Central memory CD8-positive, alpha-beta T cell (primary cell): Measurements from ENCODE around the gene XPO1.
A peak's percentile ranks its signal among the peaks of the same experiment; 100 is the strongest.
"Not testable (repeated sequence)": the region's sequence is repeated elsewhere in the genome, so short reads cannot be mapped to it uniquely, and the experiment has no call there.

Experiments used
- ATAC-seq: fragments of 150-1000 bp; cut with Tn5 transposase; replicated peaks from 2 replicates; pipeline ENCODE4 v1.10.0; 2022; ENCODE audit warnings: mild to moderate bottlenecking, moderate FRiP score, moderate number of reproducible peaks; ENCODE audit not compliant: poor library complexity, severe bottlenecking; ENCODE audit errors: extremely low read depth
- DNase-seq, 2 donors: peaks; one replicate each; pipeline ENCODE4 v3.0.0; 2021; ENCODE audit warnings: low spot score in 2 of 2
- H3K27ac Mint-ChIP-seq: one replicate; pipeline ENCODE4 v1.8.0; 2022; ENCODE audit warnings: low read depth, mild to moderate bottlenecking, moderate library complexity, mixed read lengths
- H3K27me3 Mint-ChIP-seq: one replicate; pipeline ENCODE4 v1.8.0; 2022; ENCODE audit warnings: mixed read lengths
- H3K36me3 Mint-ChIP-seq: one replicate; pipeline ENCODE4 v1.8.0; 2022; ENCODE audit warnings: mild to moderate bottlenecking, moderate library complexity, mixed read lengths; ENCODE audit not compliant: insufficient read depth
- H3K4me1 Mint-ChIP-seq: one replicate; pipeline ENCODE4 v1.8.0; 2022; ENCODE audit warnings: mixed read lengths
- H3K4me3 Mint-ChIP-seq: one replicate; pipeline ENCODE4 v1.8.0; 2022; ENCODE audit warnings: mild to moderate bottlenecking, moderate library complexity, mixed read lengths
- H3K9me3 Mint-ChIP-seq: one replicate; pipeline ENCODE4 v1.8.0; 2022; ENCODE audit warnings: mixed read lengths

XPO1 gene

GRCh38 chr2:61520261-61520660 lies 17.9 kb downstream of the XPO1 start:
- Mint-ChIP-seq H3K4me1 (peaks cover 27% of the 10 kb centered on the region), H3K9me3 (no peaks in the 10 kb centered on the region), H3K27me3 (no peaks in the 10 kb centered on the region), H3K27ac (peak overlapping the region; percentile 49), H3K36me3 (peaks cover 68% of the 10 kb centered on the region), H3K4me3 (no peak overlapping the region)
- no peak for DNase-seq
- no peak for ATAC-seq

DNA sequence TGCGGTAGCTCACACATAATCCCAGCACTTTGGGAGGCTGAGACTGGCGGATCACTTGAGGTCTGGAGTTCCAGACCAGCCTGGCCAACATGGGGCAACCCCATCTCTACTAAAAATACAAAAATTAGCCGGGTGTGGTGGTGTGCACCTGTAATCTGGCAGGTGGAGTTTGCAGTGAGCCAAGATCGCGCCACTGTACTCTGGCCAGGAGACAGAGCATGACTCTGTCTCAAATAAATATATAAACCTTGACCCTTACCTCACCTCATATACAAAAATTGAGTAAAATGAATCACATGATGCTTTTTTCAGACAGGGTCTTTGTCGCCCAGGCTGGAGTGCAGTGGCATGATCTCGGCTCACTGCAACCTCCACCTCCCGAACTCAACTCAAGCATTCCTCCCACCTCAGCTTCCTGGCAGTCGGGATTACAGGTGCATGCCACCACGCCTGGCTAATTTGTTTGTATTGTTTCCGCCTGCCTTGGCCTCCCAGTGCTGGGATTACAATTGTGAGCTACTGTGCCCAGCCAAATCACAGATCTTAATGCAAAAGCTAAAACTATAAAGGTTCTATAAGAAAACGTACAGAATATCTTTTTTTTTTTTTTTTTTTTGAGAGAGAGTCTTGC lies 25.3 kb downstream of the XPO1 start:
- DNase-seq: no peak
- ATAC-seq: no peak
- peaks cover 12% of the 10 kb centered on the region for H3K4me1 Mint-ChIP-seq
- H3K4me3 Mint-ChIP-seq: no peak overlapping the region
- no peaks in the 10 kb centered on the region for H3K9me3 Mint-ChIP-seq
- H3K27ac Mint-ChIP-seq: no peak overlapping the region
- H3K36me3 Mint-ChIP-seq: peaks cover 67% of the 10 kb centered on the region
- no peaks in the 10 kb centered on the region for H3K27me3 Mint-ChIP-seq

DNA sequence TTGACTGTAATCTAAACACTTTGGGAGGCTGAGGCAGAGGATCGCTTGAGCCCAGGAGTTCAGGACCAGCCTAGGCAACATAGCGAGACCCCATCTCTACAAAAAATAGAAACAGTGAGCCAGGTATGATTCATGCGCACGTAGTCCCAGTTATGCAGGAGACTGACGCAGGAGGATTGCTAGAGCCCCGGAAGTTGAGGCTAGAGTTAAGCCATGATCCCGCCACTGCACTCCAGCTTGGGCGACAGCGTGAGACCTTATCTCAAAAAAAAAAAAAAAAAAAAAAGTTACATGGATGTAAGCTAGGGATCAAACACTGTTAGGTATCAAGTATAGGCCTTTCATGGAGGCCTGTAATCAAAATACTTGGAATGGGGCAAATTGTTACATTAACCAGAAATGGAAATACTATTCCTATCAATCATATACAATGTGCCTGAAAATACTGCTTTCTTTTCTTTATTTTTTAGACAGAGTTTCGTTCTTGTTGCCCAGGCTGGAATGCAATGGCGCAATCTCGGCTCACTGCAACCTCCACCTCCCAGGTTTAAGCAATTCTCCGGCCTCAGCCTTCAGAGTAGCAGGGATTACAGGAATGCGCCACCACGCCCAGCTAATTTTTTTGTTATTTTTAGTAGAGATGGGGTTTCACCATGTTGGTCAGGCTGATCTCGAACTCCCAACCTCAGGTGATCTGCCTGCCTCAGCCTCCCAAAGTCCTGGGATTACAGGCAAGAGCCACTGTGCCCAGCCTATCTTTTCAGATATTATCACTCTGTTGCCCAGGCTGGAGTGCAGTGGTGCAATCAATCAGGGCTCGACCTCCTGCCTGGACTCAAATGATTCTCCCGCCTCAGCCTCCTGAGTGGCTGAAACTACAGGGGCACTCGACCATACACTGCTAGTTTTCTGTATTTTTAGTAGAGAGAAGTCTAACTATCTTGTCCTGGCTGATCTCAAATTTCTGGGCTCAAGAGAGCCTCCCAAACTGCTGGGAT lies 27.2 kb downstream of the XPO1 start:
- Mint-ChIP-seq H3K27me3 (no peaks in the 10 kb centered on the region), H3K4me3 (no peak overlapping the region), H3K4me1 (peaks cover 18% of the 10 kb centered on the region), H3K36me3 (peaks cover 63% of the 10 kb centered on the region), H3K9me3 (no peaks in the 10 kb centered on the region), H3K27ac (no peak overlapping the region)
- DNase-seq: no peak
- ATAC-seq: no peak

- Mint-ChIP-seq H3K4me1 (peaks cover 24% of the 10 kb centered on the region), H3K27me3 (no peaks in the 10 kb centered on the region), H3K9me3 (no peaks in the 10 kb centered on the region), H3K27ac (peak overlapping the region; percentile 41), H3K4me3 (no peak overlapping the region), H3K36me3 (peaks cover 43% of the 10 kb centered on the region)
- ATAC-seq (no peak), DNase-seq (no peak)
Observed at GRCh38 chr2:61504949-61505348, 33.2 kb downstream of the XPO1 start.

- H3K4me1 Mint-ChIP-seq: peaks cover 15% of the 10 kb centered on the region
- H3K4me3 Mint-ChIP-seq: no peak overlapping the region
- DNase-seq (no peak), ATAC-seq (no peak)
- H3K27ac Mint-ChIP-seq: peak overlapping the region; percentile 46
- peaks cover 65% of the 10 kb centered on the region for H3K36me3 Mint-ChIP-seq
- H3K27me3 Mint-ChIP-seq: no peaks in the 10 kb centered on the region
- H3K9me3 Mint-ChIP-seq: no peaks in the 10 kb centered on the region
Observed at GRCh38 chr2:61499060-61499459, 39.1 kb downstream of the XPO1 start.

DNA sequence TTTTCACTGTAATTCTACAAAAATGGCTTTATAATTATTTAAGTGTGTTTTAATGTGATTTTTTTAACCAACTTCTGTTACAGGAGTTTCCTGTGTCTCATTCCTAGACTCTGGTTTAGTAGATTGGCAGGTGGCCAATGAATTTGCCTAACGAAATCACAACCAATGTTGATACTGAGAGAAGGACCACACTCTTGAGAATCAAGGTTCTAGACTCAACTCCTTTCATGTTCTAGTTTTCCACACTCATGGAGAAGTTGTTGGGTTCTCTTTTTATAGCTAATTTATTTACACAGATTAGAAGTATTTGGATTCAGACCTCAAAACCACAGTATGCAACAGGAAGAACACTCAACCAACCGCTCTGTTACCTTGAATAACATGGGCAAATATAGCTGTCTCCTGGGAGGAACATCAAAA lies 44.6 kb downstream of the XPO1 start:
- ATAC-seq (peak; percentile 40), DNase-seq (no peak)
- H3K4me3 Mint-ChIP-seq: no peak overlapping the region

GRCh38 chr2:61492476-61492875 lies 45.7 kb downstream of the XPO1 start:
- no peak overlapping the region for H3K27ac Mint-ChIP-seq
- no peak for ATAC-seq
- no peak overlapping the region for H3K4me3 Mint-ChIP-seq
- no peaks in the 10 kb centered on the region for H3K27me3 Mint-ChIP-seq
- no peak for DNase-seq
- peaks cover 24% of the 10 kb centered on the region for H3K4me1 Mint-ChIP-seq
- no peaks in the 10 kb centered on the region for H3K9me3 Mint-ChIP-seq
- peaks cover 82% of the 10 kb centered on the region for H3K36me3 Mint-ChIP-seq

More for the DNA sequence above, 44.6 kb downstream of the XPO1 start:
- no peaks in the 10 kb centered on the region for H3K27me3 Mint-ChIP-seq
- peak overlapping the region; percentile 55 for H3K27ac Mint-ChIP-seq
- H3K36me3 Mint-ChIP-seq: peaks cover 83% of the 10 kb centered on the region
- H3K9me3 Mint-ChIP-seq: no peaks in the 10 kb centered on the region
- peaks cover 24% of the 10 kb centered on the region for H3K4me1 Mint-ChIP-seq

- ATAC-seq (no peak), DNase-seq (no peak)
- no peak overlapping the region for H3K4me3 Mint-ChIP-seq
- H3K27ac Mint-ChIP-seq: no peak overlapping the region
- no peaks in the 10 kb centered on the region for H3K27me3 Mint-ChIP-seq
- H3K36me3 Mint-ChIP-seq: peaks cover 85% of the 10 kb centered on the region
- H3K9me3 Mint-ChIP-seq: no peaks in the 10 kb centered on the region
- H3K4me1 Mint-ChIP-seq: no peaks in the 10 kb centered on the region
Observed at GRCh38 chr2:61485281-61485680, 52.9 kb downstream of the XPO1 start.

DNA sequence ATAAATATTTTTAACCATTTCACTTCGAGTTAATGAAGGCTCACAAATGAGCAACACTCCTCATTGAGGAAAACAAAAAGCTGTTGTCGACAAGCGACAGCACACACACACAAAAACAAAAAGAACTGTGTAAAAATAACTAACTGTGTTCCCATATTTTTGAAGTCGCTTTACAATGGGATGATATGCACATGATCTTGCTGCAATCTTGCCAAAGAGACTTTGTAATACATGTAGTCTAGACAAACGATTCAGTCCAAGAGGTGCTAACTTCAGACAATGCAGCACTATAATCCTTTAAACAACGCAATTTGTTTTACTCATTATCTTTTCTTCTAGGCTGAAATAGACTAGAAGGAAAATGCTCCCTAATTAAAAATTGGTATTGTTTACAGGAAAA lies 60.1 kb downstream of the XPO1 start:
- DNase-seq (no peak), ATAC-seq (no peak)
- Mint-ChIP-seq H3K4me1 (peaks cover 5% of the 10 kb centered on the region), H3K9me3 (no peaks in the 10 kb centered on the region), H3K36me3 (peaks cover 46% of the 10 kb centered on the region), H3K27me3 (no peaks in the 10 kb centered on the region), H3K4me3 (no peak overlapping the region), H3K27ac (no peak overlapping the region)

DNA sequence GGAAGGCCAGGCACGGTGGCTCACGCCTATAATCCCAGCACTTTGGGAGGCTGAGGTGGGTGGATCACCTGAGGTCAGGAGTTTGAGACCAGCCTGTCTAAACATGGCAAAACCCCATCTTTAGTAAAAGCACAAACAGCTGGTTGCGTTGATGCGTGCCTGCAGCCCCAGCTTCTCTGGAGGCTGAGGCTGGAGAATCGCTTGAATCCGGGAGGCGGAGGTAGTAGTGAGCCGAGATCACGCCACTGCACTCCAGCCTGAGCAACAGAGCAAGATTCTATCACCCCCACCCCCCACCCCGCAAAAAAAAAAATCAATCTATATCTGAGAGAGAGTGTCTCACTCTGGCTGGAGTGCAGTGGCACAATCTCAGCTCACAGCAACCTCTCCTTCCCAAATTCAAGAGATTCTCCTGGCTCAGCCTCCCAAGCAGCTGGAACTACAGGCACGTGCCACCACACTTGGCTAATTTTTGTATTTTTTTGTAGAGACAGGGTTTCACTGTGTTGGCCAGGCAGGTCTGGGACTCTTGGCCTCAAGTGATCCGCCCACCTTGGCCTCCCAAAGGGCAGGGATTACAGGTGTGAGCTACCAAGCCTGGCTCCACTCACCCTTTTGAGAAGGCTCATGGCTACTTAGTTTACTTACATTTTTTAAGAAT lies 61.1 kb downstream of the XPO1 start:
- H3K4me3 Mint-ChIP-seq, H3K9me3 Mint-ChIP-seq, H3K27ac Mint-ChIP-seq: not testable (repeated sequence)

GRCh38 chr2:61471905-61472805 lies 66.0 kb downstream of the XPO1 start:
- Mint-ChIP-seq H3K4me1 (peaks cover 16% of the 10 kb centered on the region), H3K27ac (peak overlapping the region; percentile 96), H3K27me3 (no peaks in the 10 kb centered on the region), H3K36me3 (peaks cover 38% of the 10 kb centered on the region), H3K9me3 (no peaks in the 10 kb centered on the region), H3K4me3 (peak overlapping the region; percentile 93)
- DNase-seq: peak in 1 of 2 donors; percentile 18
- peak; percentile 12 for ATAC-seq

More for the DNA sequence above, 61.1 kb downstream of the XPO1 start:
- H3K27me3 Mint-ChIP-seq, DNase-seq, H3K4me1 Mint-ChIP-seq, ATAC-seq: not testable (repeated sequence)
- peaks cover 38% of the 10 kb centered on the region for H3K36me3 Mint-ChIP-seq
